ENCODE data around the gene PRDM16.

PRDM16 gene

GRCh38 chr1:3056641-3057040 lies 12.4 kb upstream of the PRDM16 start:
- no peak for DNase-seq

- DNase-seq: no peak
Observed at GRCh38 chr1:3058263-3059030, 10.6 kb upstream of the PRDM16 start.

- DNase-seq: no peak
Observed at GRCh38 chr1:3060127-3060526, 8.9 kb upstream of the PRDM16 start.

GRCh38 chr1:3060601-3061551 lies 8.1 kb upstream of the PRDM16 start:
- no peak for DNase-seq

GRCh38 chr1:3061566-3061965 lies 7.4 kb upstream of the PRDM16 start:
- DNase-seq: no peak

GRCh38 chr1:3061981-3062615 lies 6.9 kb upstream of the PRDM16 start:
- DNase-seq: no peak

GRCh38 chr1:3062616-3063378 lies 6.2 kb upstream of the PRDM16 start:
- DNase-seq: no peak

GRCh38 chr1:3063379-3064295 lies 5.4 kb upstream of the PRDM16 start:
- no peak for DNase-seq

GRCh38 chr1:3064296-3064850 lies 4.6 kb upstream of the PRDM16 start:
- DNase-seq: no peak

GRCh38 chr1:3064901-3065300 lies 4.1 kb upstream of the PRDM16 start:
- no peak for DNase-seq

- DNase-seq: no peak
Observed at GRCh38 chr1:3065396-3065795, 3.6 kb upstream of the PRDM16 start.

GRCh38 chr1:3065797-3066196 lies 3.2 kb upstream of the PRDM16 start:
- DNase-seq: no peak

GRCh38 chr1:3066250-3066711 lies 2.7 kb upstream of the PRDM16 start:
- no peak for DNase-seq

- no peak for DNase-seq
Observed at GRCh38 chr1:3066826-3067225, 2.2 kb upstream of the PRDM16 start.

GRCh38 chr1:3067301-3067670 lies 1.7 kb upstream of the PRDM16 start:
- no peak for DNase-seq

- DNase-seq: no peak
Observed at GRCh38 chr1:3067671-3068563, 1.1 kb upstream of the PRDM16 start.

GRCh38 chr1:3069491-3070308 lies 697 bp downstream of the PRDM16 start:
- DNase-seq: no peak

GRCh38 chr1:3070309-3070643 lies 1.3 kb downstream of the PRDM16 start:
- DNase-seq: no peak

Data from NCI-H1417 (cell line).